ENCODE data around the gene VKORC1L1. TPM values are rescaled to one million over a fixed set of nuclear protein-coding genes. Genes with fewer than 3 reads are reported as not detected.

VKORC1L1 gene
- total RNA-seq (2022; extraction: Qiagen RNA extraction), result 24.3 to 30.7 TPM (median 29.4 TPM) in 5 replicates

GRCh38 chr7:65872776-65873581, at the start of gene VKORC1L1:
TSS of gene VKORC1L1 (plus strand) at chr7:65873074. CDS start at chr7:65873372, 298 bp downstream.

DNA sequence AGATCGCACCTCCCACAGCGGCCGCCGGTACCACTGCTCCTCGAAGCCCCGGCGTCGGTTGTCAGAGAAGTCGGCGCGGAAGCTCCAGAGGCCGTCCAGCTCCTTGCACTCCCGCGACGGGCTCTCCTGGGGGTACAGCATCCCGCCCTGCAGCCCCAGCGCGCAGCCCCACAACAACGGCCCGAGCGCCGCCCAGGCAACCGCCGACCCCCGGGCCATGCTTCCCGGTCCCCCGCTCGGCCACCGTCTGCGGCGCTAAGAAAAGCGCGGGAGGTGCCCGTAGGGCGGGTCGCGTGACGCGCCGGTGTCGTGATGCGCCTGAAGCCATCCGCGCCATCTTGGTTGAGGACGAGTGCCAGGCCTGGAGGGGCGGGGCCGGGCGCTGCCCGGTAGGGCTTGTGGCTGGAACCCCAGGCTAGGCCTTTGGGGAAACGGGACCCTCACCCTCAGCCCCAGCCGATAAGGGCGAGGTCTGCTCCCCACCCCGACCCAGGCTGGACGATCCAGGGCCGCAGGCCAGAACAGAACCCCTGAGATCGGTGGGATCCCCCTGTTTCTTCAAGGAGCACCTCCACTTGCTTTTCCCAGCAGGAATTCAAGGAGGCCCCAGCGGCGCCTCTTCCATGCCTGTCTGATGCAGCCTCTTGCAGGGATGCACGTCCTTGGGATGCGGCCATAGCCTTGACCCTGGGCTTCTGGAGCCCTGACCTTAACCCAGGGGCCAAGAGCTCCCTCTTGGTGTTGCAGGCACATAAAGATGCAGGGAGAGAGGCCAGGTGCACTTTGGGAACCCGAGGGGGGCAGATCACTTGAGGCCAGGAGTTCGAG, 109.3 kb downstream of the VKORC1L1 start, which contains the start of gene GUSB:
Gene GUSB, minus strand, starts transcription at position 249 of the 828 bp plus-strand sequence. Its CDS starts 30 bp downstream, at position 219.

Other genes starting within 250 kb of the VKORC1L1 start
- 27.5 to 33.0 TPM (median 32.6 TPM) in 5 replicates for gene GUSB, start 109.1 kb downstream of the VKORC1L1 start, total RNA-seq (2022; extraction: Qiagen RNA extraction)
- gene ASL, start 202.7 kb downstream of the VKORC1L1 start, total RNA-seq (2022; extraction: Qiagen RNA extraction), result 19.5 to 25.2 TPM (median 22.8 TPM) in 5 replicates
- gene CRCP, start 241.8 kb downstream of the VKORC1L1 start, total RNA-seq (2022; extraction: Qiagen RNA extraction), result 23.0 to 34.8 TPM (median 24.1 TPM) in 5 replicates

Measured in A549 treated with AZD2906 at 1 μM for 4 hours (cell line).